Astrocyte (in vitro differentiated cells and primary cell): ENCODE results near the gene PTPRN2.
"Not testable (repeated sequence)": the region's sequence is repeated elsewhere in the genome, so short reads cannot be mapped to it uniquely, and the experiment has no call there.

Experiments
- EZH2 ChIP-seq: IDR thresholded peaks from 2 replicates; pipeline ENCODE4 v1.6.1; 2012; ENCODE audit warnings: mild to moderate bottlenecking, low read length, inconsistent platforms; ENCODE audit not compliant: insufficient read depth
- TF ChIP-seq, protein P1 (sequence below): IDR thresholded peaks from 2 replicates; pipeline ENCODE4 v1.5.1; 2011; ENCODE audit warnings: low read depth, mild to moderate bottlenecking, inconsistent platforms, low read length, moderate library complexity; ENCODE audit not compliant: insufficient read depth

DNA sequence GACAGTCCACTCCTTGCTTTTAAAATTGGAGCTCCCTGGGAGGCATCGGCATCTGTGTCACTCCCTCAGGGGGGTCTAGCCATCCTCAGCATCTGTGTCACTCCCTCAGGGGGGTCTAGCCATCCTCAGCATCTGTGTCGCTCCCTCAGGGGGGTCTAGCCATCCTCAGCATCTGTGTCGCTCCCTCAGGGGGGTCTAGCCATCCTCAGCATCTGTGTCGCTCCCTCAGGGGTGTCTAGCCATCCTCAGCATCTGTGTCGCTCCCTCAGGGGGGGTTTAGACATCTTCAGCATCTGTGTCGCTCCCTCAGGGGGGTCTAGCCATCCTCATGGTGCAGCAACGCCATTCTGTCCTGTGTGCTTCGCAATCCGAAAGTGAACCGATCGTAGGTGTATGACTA lies 651.9 kb downstream of the PTPRN2 start:
- TF ChIP-seq, protein P1, sequence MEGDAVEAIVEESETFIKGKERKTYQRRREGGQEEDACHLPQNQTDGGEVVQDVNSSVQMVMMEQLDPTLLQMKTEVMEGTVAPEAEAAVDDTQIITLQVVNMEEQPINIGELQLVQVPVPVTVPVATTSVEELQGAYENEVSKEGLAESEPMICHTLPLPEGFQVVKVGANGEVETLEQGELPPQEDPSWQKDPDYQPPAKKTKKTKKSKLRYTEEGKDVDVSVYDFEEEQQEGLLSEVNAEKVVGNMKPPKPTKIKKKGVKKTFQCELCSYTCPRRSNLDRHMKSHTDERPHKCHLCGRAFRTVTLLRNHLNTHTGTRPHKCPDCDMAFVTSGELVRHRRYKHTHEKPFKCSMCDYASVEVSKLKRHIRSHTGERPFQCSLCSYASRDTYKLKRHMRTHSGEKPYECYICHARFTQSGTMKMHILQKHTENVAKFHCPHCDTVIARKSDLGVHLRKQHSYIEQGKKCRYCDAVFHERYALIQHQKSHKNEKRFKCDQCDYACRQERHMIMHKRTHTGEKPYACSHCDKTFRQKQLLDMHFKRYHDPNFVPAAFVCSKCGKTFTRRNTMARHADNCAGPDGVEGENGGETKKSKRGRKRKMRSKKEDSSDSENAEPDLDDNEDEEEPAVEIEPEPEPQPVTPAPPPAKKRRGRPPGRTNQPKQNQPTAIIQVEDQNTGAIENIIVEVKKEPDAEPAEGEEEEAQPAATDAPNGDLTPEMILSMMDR: not testable (repeated sequence)
- TF ChIP-seq EZH2: not testable (repeated sequence)
